Mesendoderm (in vitro differentiated cells): ENCODE data around the gene SPRED2.

Source experiments
- DNase-seq: peaks from one replicate; pipeline ENCODE4 v3.0.0; 2013
- H2AK5ac ChIP-seq: 2 replicates; pipeline ENCODE4 v1.6.1; 2013; ENCODE audit warnings: low read length, inconsistent platforms
- H2BK120ac ChIP-seq: 2 replicates; pipeline ENCODE4 v1.6.1; 2013; ENCODE audit warnings: low read depth, mild to moderate bottlenecking, low read length, moderate library complexity, mixed read lengths
- H2BK15ac ChIP-seq: replicated peaks from 2 replicates; pipeline ENCODE4 v1.6.1; 2013; ENCODE audit warnings: low read depth, mild to moderate bottlenecking, moderate library complexity
- H2BK5ac ChIP-seq: 2 replicates; pipeline ENCODE4 v1.6.1; 2013; ENCODE audit warnings: low read length, inconsistent platforms
- H3K18ac ChIP-seq: 2 replicates; pipeline ENCODE4 v1.6.1; 2013; ENCODE audit warnings: mild to moderate bottlenecking, low read length, mixed read lengths
- H3K23ac ChIP-seq: one replicate; pipeline ENCODE4 v1.6.1; 2013; ENCODE audit warnings: low read length
- H3K27ac ChIP-seq: 2 replicates; pipeline ENCODE4 v1.5.1; 2013; ENCODE audit warnings: low read depth, mild to moderate bottlenecking, inconsistent platforms, low read length, moderate library complexity
- H3K27me3 ChIP-seq: 2 replicates; pipeline ENCODE4 v1.6.1; 2013; ENCODE audit warnings: low read length, control low read depth, mild to moderate bottlenecking, inconsistent platforms; ENCODE audit not compliant: insufficient read depth, poor library complexity
- H3K36me3 ChIP-seq: 2 replicates; pipeline ENCODE4 v1.6.1; 2013; ENCODE audit warnings: low read length, inconsistent platforms; ENCODE audit not compliant: control insufficient read depth, insufficient read depth
- H3K4ac ChIP-seq: one replicate; pipeline ENCODE4 v1.6.1; 2013; ENCODE audit warnings: low read depth, mild to moderate bottlenecking, low read length, moderate library complexity
- H3K4me1 ChIP-seq: 2 replicates; pipeline ENCODE4 v1.6.1; 2013; ENCODE audit warnings: low read depth, low read length, inconsistent platforms; ENCODE audit not compliant: control insufficient read depth
- H3K4me2 ChIP-seq: 2 replicates; pipeline ENCODE4 v1.6.1; 2013; ENCODE audit warnings: low read length
- H3K4me3 ChIP-seq: 2 replicates; pipeline ENCODE4 v1.5.1; 2013; ENCODE audit warnings: mild to moderate bottlenecking, low read length
- H3K56ac ChIP-seq: one replicate; pipeline ENCODE4 v1.6.1; 2013; ENCODE audit warnings: low read length
- H3K79me1 ChIP-seq: 2 replicates; pipeline ENCODE4 v1.6.1; 2013; ENCODE audit warnings: low read length, inconsistent platforms
- H3K79me2 ChIP-seq: 2 replicates; pipeline ENCODE4 v1.6.1; 2013; ENCODE audit warnings: mild to moderate bottlenecking, low read length; ENCODE audit not compliant: control insufficient read depth, insufficient read depth
- H3K9ac ChIP-seq: 2 replicates; pipeline ENCODE4 v1.6.1; 2013; ENCODE audit warnings: low read length, inconsistent platforms
- H4K5ac ChIP-seq: one replicate; pipeline ENCODE4 v1.6.1; 2013; ENCODE audit warnings: low read length
- H4K8ac ChIP-seq: one replicate; pipeline ENCODE4 v1.6.1; 2013; ENCODE audit warnings: low read depth, mild to moderate bottlenecking, control low read depth, low read length, moderate library complexity
- WGBS: extraction: QIAGEN DNeasy Blood & Tissue Kit; methylation state at CpG from one replicate; pipeline ENCODE4 v1.1.7; 2013; ENCODE audit warnings: low lambda C conversion rate, missing lambda C conversion rate; ENCODE audit not compliant: insufficient coverage; ENCODE audit errors: extremely low coverage; 5-methylcytosine and 5-hydroxymethylcytosine counted together

The SPRED2 gene

GRCh38 chr2:65416321-65416720 is 16.1 kb downstream of the SPRED2 start:
- peaks cover 20% of the 10 kb centered on the region for H3K79me1 ChIP-seq
- H3K9ac ChIP-seq = no peak overlapping the region
- no peak overlapping the region for H3K18ac ChIP-seq
- no peak overlapping the region for H3K56ac ChIP-seq
- H4K8ac ChIP-seq = no peak overlapping the region
- no peak overlapping the region for H2AK5ac ChIP-seq
- WGBS = no CpG with 5 or more reads among the region's 3 CpGs
- no peak overlapping the region for H3K27ac ChIP-seq
- H3K23ac ChIP-seq = no peak overlapping the region
- no peak overlapping the region for H2BK15ac ChIP-seq
- no peak overlapping the region for H2BK120ac ChIP-seq
- no peak overlapping the region for H3K4me3 ChIP-seq
- H3K4me2 ChIP-seq = no peak overlapping the region
- H2BK5ac ChIP-seq = no peak overlapping the region
- H3K4me1 ChIP-seq = peaks cover 31% of the 10 kb centered on the region
- H4K5ac ChIP-seq = no peak overlapping the region
- no peak for DNase-seq
- peaks cover 4% of the 10 kb centered on the region for H3K79me2 ChIP-seq
- H3K4ac ChIP-seq = no peak overlapping the region
- no peaks in the 10 kb centered on the region for H3K27me3 ChIP-seq
- H3K36me3 ChIP-seq = no peaks in the 10 kb centered on the region

GRCh38 chr2:65415091-65415490 is 17.3 kb downstream of the SPRED2 start:
- H3K27me3 ChIP-seq = no peaks in the 10 kb centered on the region
- peaks cover 28% of the 10 kb centered on the region for H3K4me1 ChIP-seq
- H3K4me3 ChIP-seq = no peak overlapping the region
- H4K8ac ChIP-seq = no peak overlapping the region
- no peak overlapping the region for H3K4me2 ChIP-seq
- no peak overlapping the region for H2BK120ac ChIP-seq
- H3K79me2 ChIP-seq = peaks cover 4% of the 10 kb centered on the region
- H3K18ac ChIP-seq = no peak overlapping the region
- no CpG with 5 or more reads among the region's 1 CpG for WGBS
- no peak for DNase-seq
- H3K36me3 ChIP-seq = no peaks in the 10 kb centered on the region
- H3K23ac ChIP-seq = no peak overlapping the region
- H4K5ac ChIP-seq = no peak overlapping the region
- H2AK5ac ChIP-seq = no peak overlapping the region
- no peak overlapping the region for H3K56ac ChIP-seq
- H3K9ac ChIP-seq = no peak overlapping the region
- no peak overlapping the region for H2BK5ac ChIP-seq
- H3K4ac ChIP-seq = no peak overlapping the region
- no peak overlapping the region for H2BK15ac ChIP-seq
- H3K79me1 ChIP-seq = peaks cover 22% of the 10 kb centered on the region
- no peak overlapping the region for H3K27ac ChIP-seq

- DNase-seq = no peak
- no peak overlapping the region for H3K23ac ChIP-seq
- no peak overlapping the region for H4K8ac ChIP-seq
- H3K4ac ChIP-seq = no peak overlapping the region
- peaks cover 23% of the 10 kb centered on the region for H3K79me1 ChIP-seq
- no peak overlapping the region for H3K56ac ChIP-seq
- no peak overlapping the region for H2BK120ac ChIP-seq
- H3K9ac ChIP-seq = no peak overlapping the region
- no peak overlapping the region for H2AK5ac ChIP-seq
- no peak overlapping the region for H3K18ac ChIP-seq
- no peak overlapping the region for H4K5ac ChIP-seq
- no peaks in the 10 kb centered on the region for H3K79me2 ChIP-seq
- peaks cover 28% of the 10 kb centered on the region for H3K4me1 ChIP-seq
- no peaks in the 10 kb centered on the region for H3K27me3 ChIP-seq
- H3K36me3 ChIP-seq = no peaks in the 10 kb centered on the region
- H3K4me3 ChIP-seq = no peak overlapping the region
- H2BK15ac ChIP-seq = no peak overlapping the region
- no peak overlapping the region for H3K27ac ChIP-seq
- H3K4me2 ChIP-seq = no peak overlapping the region
- no CpG with 5 or more reads among the region's 2 CpGs for WGBS
- no peak overlapping the region for H2BK5ac ChIP-seq
Measured at GRCh38 chr2:65413610-65414009, 18.8 kb downstream of the SPRED2 start.

GRCh38 chr2:65413106-65413505 is 19.3 kb downstream of the SPRED2 start:
- Histone ChIP-seq H3K27ac (no peak overlapping the region), H2BK5ac (no peak overlapping the region), H3K4me1 (peaks cover 28% of the 10 kb centered on the region), H3K23ac (no peak overlapping the region), H4K8ac (no peak overlapping the region), H4K5ac (no peak overlapping the region), H3K56ac (peak overlapping the region; percentile 8), H3K27me3 (no peaks in the 10 kb centered on the region), H2AK5ac (no peak overlapping the region), H3K18ac (no peak overlapping the region), H3K4me3 (no peak overlapping the region), H3K36me3 (no peaks in the 10 kb centered on the region), H3K9ac (no peak overlapping the region), H2BK120ac (no peak overlapping the region), H3K79me2 (no peaks in the 10 kb centered on the region), H3K4ac (no peak overlapping the region), H3K79me1 (peaks cover 22% of the 10 kb centered on the region), H3K4me2 (no peak overlapping the region), H2BK15ac (no peak overlapping the region)
- DNase-seq = no peak
- no CpG with 5 or more reads among the region's 2 CpGs for WGBS

GRCh38 chr2:65411056-65411795 is 21.2 kb downstream of the SPRED2 start:
- H4K8ac ChIP-seq = no peak overlapping the region
- peaks cover 26% of the 10 kb centered on the region for H3K4me1 ChIP-seq
- no peak overlapping the region for H2BK5ac ChIP-seq
- no peaks in the 10 kb centered on the region for H3K36me3 ChIP-seq
- H3K56ac ChIP-seq = no peak overlapping the region
- H3K79me2 ChIP-seq = peaks cover 4% of the 10 kb centered on the region
- no peak overlapping the region for H3K9ac ChIP-seq
- H3K4me2 ChIP-seq = no peak overlapping the region
- peak overlapping the region; percentile 48 for H3K27ac ChIP-seq
- H2AK5ac ChIP-seq = no peak overlapping the region
- H3K4me3 ChIP-seq = no peak overlapping the region
- DNase-seq = peak; percentile 60
- no peak overlapping the region for H3K23ac ChIP-seq
- no CpG with 5 or more reads among the region's 7 CpGs for WGBS
- H3K18ac ChIP-seq = no peak overlapping the region
- H4K5ac ChIP-seq = no peak overlapping the region
- no peak overlapping the region for H2BK15ac ChIP-seq
- H3K4ac ChIP-seq = no peak overlapping the region
- H2BK120ac ChIP-seq = no peak overlapping the region
- peaks cover 24% of the 10 kb centered on the region for H3K79me1 ChIP-seq
- no peaks in the 10 kb centered on the region for H3K27me3 ChIP-seq

- no CpG with 5 or more reads among the region's 2 CpGs for WGBS
- no peak for DNase-seq
Measured at GRCh38 chr2:65409045-65409444, 23.4 kb downstream of the SPRED2 start.

More at GRCh38 chr2:65409045-65409444, 23.4 kb downstream of the SPRED2 start:
- Histone ChIP-seq H3K36me3 (no peaks in the 10 kb centered on the region), H3K79me1 (peaks cover 34% of the 10 kb centered on the region), H2BK120ac (no peak overlapping the region), H2BK15ac (no peak overlapping the region), H4K5ac (no peak overlapping the region), H3K27me3 (no peaks in the 10 kb centered on the region), H4K8ac (no peak overlapping the region), H3K23ac (no peak overlapping the region), H2AK5ac (no peak overlapping the region), H3K4ac (no peak overlapping the region), H2BK5ac (no peak overlapping the region), H3K4me3 (no peak overlapping the region), H3K18ac (no peak overlapping the region), H3K27ac (no peak overlapping the region), H3K4me1 (peaks cover 29% of the 10 kb centered on the region), H3K9ac (no peak overlapping the region), H3K79me2 (peaks cover 13% of the 10 kb centered on the region), H3K4me2 (no peak overlapping the region), H3K56ac (no peak overlapping the region)
